ENCODE measurements around the gene NECTIN4.

NECTIN4 gene

GRCh38 chr1:161059293-161059692, 30.1 kb downstream of the NECTIN4 start:
- H3K4me3 ChIP-seq (replicated peaks; ENCODE audit: low read depth, low read length): no peak overlapping the region
- TF ChIP-seq CTCF (IDR thresholded peaks at IDR 0.05; ENCODE audit: low read depth, low read length, missing control alignments): no peak
- no peak for DNase-seq (ENCODE audit: extremely low read depth, low read depth)

- H3K4me3 ChIP-seq (replicated peaks; ENCODE audit: low read depth, low read length): no peak overlapping the region
- DNase-seq (ENCODE audit: extremely low read depth, low read depth): no peak
- TF ChIP-seq CTCF (IDR thresholded peaks at IDR 0.05; ENCODE audit: low read depth, low read length, missing control alignments): peak; percentile 15
Measured at GRCh38 chr1:161054805-161055204, 34.6 kb downstream of the NECTIN4 start.

- no peak overlapping the region for H3K4me3 ChIP-seq (replicated peaks; ENCODE audit: low read depth, low read length)
- no peak for DNase-seq (ENCODE audit: extremely low read depth, low read depth)
- no peak for TF ChIP-seq CTCF (IDR thresholded peaks at IDR 0.05; ENCODE audit: low read depth, low read length, missing control alignments)
Measured at GRCh38 chr1:161054232-161054631, 35.1 kb downstream of the NECTIN4 start.

- DNase-seq (ENCODE audit: extremely low read depth, low read depth): no peak
- TF ChIP-seq CTCF (IDR thresholded peaks at IDR 0.05; ENCODE audit: low read depth, low read length, missing control alignments): no peak
- no peak overlapping the region for H3K4me3 ChIP-seq (replicated peaks; ENCODE audit: low read depth, low read length)
Measured at GRCh38 chr1:161052899-161053298, 36.5 kb downstream of the NECTIN4 start.

- TF ChIP-seq CTCF (IDR thresholded peaks at IDR 0.05; ENCODE audit: low read depth, low read length, missing control alignments): no peak
- H3K4me3 ChIP-seq (replicated peaks; ENCODE audit: low read depth, low read length): no peak overlapping the region
- no peak for DNase-seq (ENCODE audit: extremely low read depth, low read depth)
Measured at GRCh38 chr1:161051219-161051618, 38.1 kb downstream of the NECTIN4 start.

- no peak for TF ChIP-seq CTCF (IDR thresholded peaks at IDR 0.05; ENCODE audit: low read depth, low read length, missing control alignments)
Measured at GRCh38 chr1:161048949-161049722, 40.2 kb downstream of the NECTIN4 start.

More at GRCh38 chr1:161048949-161049722, 40.2 kb downstream of the NECTIN4 start:
- no peak overlapping the region for H3K4me3 ChIP-seq (replicated peaks; ENCODE audit: low read depth, low read length)
- no peak for DNase-seq (ENCODE audit: extremely low read depth, low read depth)

Measured in HFF-Myc (cell line).